ENCODE measurements around the gene DRAM1.

The DRAM1 gene

GRCh38 chr12:101876861-101877805, at the start of gene DRAM1 (continued):
- TF ChIP-seq ZSCAN4 (tag by site-specific recombination; IDR thresholded peaks at IDR 0.05) (no peak), ZXDB (tag by site-specific recombination; IDR thresholded peaks at IDR 0.05) (peak; percentile 68), ZNF843 (tag by site-specific recombination; IDR thresholded peaks at IDR 0.05) (peak; percentile 34), PRDM4 (tag by site-specific recombination; IDR thresholded peaks at IDR 0.05) (no peak), TRIM28 (IDR thresholded peaks at IDR 0.05; ENCODE audit: borderline replicate concordance, low read length) (no peak), ZNF133 (tag by site-specific recombination; IDR thresholded peaks at IDR 0.05) (no peak), ZNF121 (tag by site-specific recombination; IDR thresholded peaks at IDR 0.05) (0 out of 2 replicates have a peak, but pooled peaks have one; percentile 8), ZNF561 (tag by site-specific recombination; IDR thresholded peaks at IDR 0.05; ENCODE audit: borderline replicate concordance) (peak; percentile 91; the same call in 1 of the 2 replicates), KLF1 (tag by site-specific recombination; IDR thresholded peaks at IDR 0.05) (peak; percentile 55), KLF9 (tag by site-specific recombination; IDR thresholded peaks at IDR 0.05; ENCODE audit: low read depth) (peak; percentile 80), ZNF398 (tag by site-specific recombination; IDR thresholded peaks at IDR 0.05) (peak; percentile 66; the same call in 1 of the 2 replicates), ZSCAN18 (tag by site-specific recombination; IDR thresholded peaks at IDR 0.05) (no peak), PRDM10 (tag by site-specific recombination; IDR thresholded peaks at IDR 0.05) (peak; percentile 99), ZNF2 (tag by site-specific recombination; IDR thresholded peaks at IDR 0.05) (0 out of 2 replicates have a peak, but pooled peaks have one; percentile 19), GLI2 (tag by site-specific recombination; IDR thresholded peaks at IDR 0.05; ENCODE audit: borderline replicate concordance, low read depth) (no peak), ZNF24 (tag by site-specific recombination; IDR thresholded peaks at IDR 0.05) (0 out of 2 replicates have a peak, but pooled peaks have one; percentile 43), ZIC2 (tag by site-specific recombination; IDR thresholded peaks at IDR 0.05) (peak; percentile 60; the same call in 1 of the 2 replicates), ZNF513 (tag by site-specific recombination; IDR thresholded peaks at IDR 0.05) (0 out of 2 replicates have a peak, but pooled peaks have one; percentile 9), HOXA7 (CRISPR knock-in tag; IDR thresholded peaks at IDR 0.05; ENCODE audit: borderline replicate concordance) (no peak), YY1 (tag by site-specific recombination; IDR thresholded peaks at IDR 0.05) (peak; percentile 33; the same call in 1 of the 2 replicates), KLF10 (tag by site-specific recombination; IDR thresholded peaks at IDR 0.05) (peak; percentile 75), ZNF302 (tag by site-specific recombination; IDR thresholded peaks at IDR 0.05; ENCODE audit: low read depth) (no peak), HIC1 (tag by site-specific recombination; IDR thresholded peaks at IDR 0.05) (peak; percentile 74; the same call in 1 of the 2 replicates)

Measured in HEK293 (cell line).